ENCODE measurements around the gene GPHN. TPM values are rescaled to one million over a fixed set of nuclear protein-coding genes. Genes with fewer than 3 reads are reported as not detected.

GPHN gene
- total and polyA plus RNA-seq, 11 donors: 15.2 to 37.1 (median 30.1) TPM

GRCh38 chr14:67004521-67004920 lies 496.6 kb downstream of the GPHN start:
- DNase-seq: no peak
- Histone ChIP-seq H3K36me3 (no peaks in the 10 kb centered on the region), H3K4me3 (no peak overlapping the region), H3K4me1 (no peaks in the 10 kb centered on the region), H3K27me3 (no peaks in the 10 kb centered on the region), H3K9me3 (no peaks in the 10 kb centered on the region), H3K27ac (no peak overlapping the region)
- intact Hi-C loops (cut with DNase I): no loop called here
- ATAC-seq: no peak
- WGBS, 4 donors: 69 to 97% (median 83%) methylated on average over 2 of the region's 2 CpGs
- TF ChIP-seq POLR2A (IDR thresholded peaks at IDR 0.05) (no peak), CTCF (IDR thresholded peaks at IDR 0.05) (no peak)

- DNase-seq (no peak), ATAC-seq (no peak)
- H3K36me3 ChIP-seq: no peaks in the 10 kb centered on the region
- intact Hi-C loops (cut with DNase I): no loop called here
- H3K27me3 ChIP-seq: no peaks in the 10 kb centered on the region
- TF ChIP-seq CTCF (IDR thresholded peaks at IDR 0.05): no peak
- no peak for TF ChIP-seq POLR2A (IDR thresholded peaks at IDR 0.05)
- H3K9me3 ChIP-seq: no peaks in the 10 kb centered on the region
- no peak overlapping the region for H3K27ac ChIP-seq
- H3K4me3 ChIP-seq: no peak overlapping the region
- WGBS, 4 donors: 80 to 95% (median 89%) methylated on average over 1 of the region's 1 CpG
- no peaks in the 10 kb centered on the region for H3K4me1 ChIP-seq
These were observed 502.7 kb downstream of the GPHN start for GRCh38 chr14:67010602-67011001.

- intact Hi-C loops (cut with DNase I): no loop called here
- ATAC-seq: no peak
- no peak for TF ChIP-seq CTCF (IDR thresholded peaks at IDR 0.05)
- TF ChIP-seq POLR2A (IDR thresholded peaks at IDR 0.05): no peak
These were observed 508.9 kb downstream of the GPHN start for GRCh38 chr14:67016856-67017255.

GRCh38 chr14:67018720-67019119 lies 510.8 kb downstream of the GPHN start:
- intact Hi-C loops (cut with DNase I): no loop called here
- no peak for TF ChIP-seq POLR2A (IDR thresholded peaks at IDR 0.05)
- TF ChIP-seq CTCF (IDR thresholded peaks at IDR 0.05): no peak
- no peak overlapping the region for H3K27ac ChIP-seq
- H3K36me3 ChIP-seq: peaks cover 0 to 4% (median 0%) of the 10 kb centered on the region in 9 donors
- ATAC-seq (no peak), DNase-seq (no peak)
- no peak overlapping the region for H3K4me3 ChIP-seq
- no peaks in the 10 kb centered on the region for H3K27me3 ChIP-seq
- no peaks in the 10 kb centered on the region for H3K9me3 ChIP-seq
- no peaks in the 10 kb centered on the region for H3K4me1 ChIP-seq

More at GRCh38 chr14:67016856-67017255, 508.9 kb downstream of the GPHN start:
- Histone ChIP-seq H3K4me1 (no peaks in the 10 kb centered on the region), H3K4me3 (no peak overlapping the region), H3K27ac (no peak overlapping the region), H3K36me3 (no peaks in the 10 kb centered on the region), H3K27me3 (no peaks in the 10 kb centered on the region), H3K9me3 (no peaks in the 10 kb centered on the region)
- no peak for DNase-seq

All from heart left ventricle (tissue), 16 donors.